GM18505 (cell line): ENCODE results near the gene B3GALNT2.
"Not testable (repeated sequence)": the region's sequence is repeated elsewhere in the genome, so short reads cannot be mapped to it uniquely, and the experiment has no call there.

ENCODE experiments used
- ATAC-seq: cut with Tn5 transposase; IDR thresholded peaks from one replicate; pipeline ENCODE4 v1.9.1; 2021; ENCODE audit not compliant: unreplicated experiment
- POLR2A ChIP-seq: IDR thresholded peaks from 4 replicates; pipeline ENCODE4 v1.6.1; 2011; ENCODE audit warnings: borderline replicate concordance; ENCODE audit not compliant: insufficient read depth, insufficient read length; ENCODE audit errors: extremely low read depth

The B3GALNT2 gene

DNA sequence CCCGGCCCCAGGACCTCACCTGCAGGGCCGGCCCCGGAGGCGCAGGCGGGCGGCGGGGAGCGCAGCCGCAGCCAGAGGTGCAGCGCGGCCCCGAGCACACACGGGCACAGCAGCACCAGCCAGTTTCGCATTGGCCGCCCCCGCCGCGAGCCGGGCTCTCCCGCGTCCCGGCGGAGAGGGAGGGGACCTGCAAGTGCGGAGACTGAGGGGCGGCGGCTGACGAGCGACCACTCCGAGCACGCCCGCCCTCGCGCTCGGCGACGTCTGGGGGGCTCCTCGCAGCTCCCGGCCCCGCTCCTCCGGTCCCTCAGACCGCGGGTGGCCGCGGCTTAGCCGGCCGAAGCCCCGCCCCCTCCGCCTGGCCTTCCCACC, at the start of gene B3GALNT2:
B3GALNT2 (minus strand) TSS at position 331 of the 372 bp plus-strand sequence; CDS start at position 131, 200 bp downstream.
- peak; percentile 49 for TF ChIP-seq POLR2A
- peak; percentile 44 for ATAC-seq

DNA sequence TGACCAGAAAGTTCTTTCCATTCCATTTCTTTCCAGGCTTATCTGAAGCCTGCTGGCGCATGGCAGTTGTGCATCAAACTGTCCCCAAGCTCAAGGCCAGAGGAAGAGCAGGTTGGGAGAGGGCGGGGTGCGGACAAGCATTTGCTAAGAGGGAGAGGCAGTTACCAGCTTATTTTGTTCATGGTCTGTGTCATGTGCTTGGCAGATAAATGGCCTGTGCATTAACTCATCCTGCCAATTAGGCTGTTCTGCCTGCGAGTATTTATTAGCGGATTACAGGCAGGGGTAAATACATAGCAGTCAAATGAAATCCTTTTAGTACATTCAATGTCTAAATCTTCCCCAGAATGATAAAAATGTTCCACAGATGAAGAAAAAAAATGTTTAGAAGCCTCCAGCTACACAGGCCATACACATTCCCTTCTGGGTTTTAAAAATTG, 48.9 kb upstream of the B3GALNT2 start:
- no peak for TF ChIP-seq POLR2A

DNA sequence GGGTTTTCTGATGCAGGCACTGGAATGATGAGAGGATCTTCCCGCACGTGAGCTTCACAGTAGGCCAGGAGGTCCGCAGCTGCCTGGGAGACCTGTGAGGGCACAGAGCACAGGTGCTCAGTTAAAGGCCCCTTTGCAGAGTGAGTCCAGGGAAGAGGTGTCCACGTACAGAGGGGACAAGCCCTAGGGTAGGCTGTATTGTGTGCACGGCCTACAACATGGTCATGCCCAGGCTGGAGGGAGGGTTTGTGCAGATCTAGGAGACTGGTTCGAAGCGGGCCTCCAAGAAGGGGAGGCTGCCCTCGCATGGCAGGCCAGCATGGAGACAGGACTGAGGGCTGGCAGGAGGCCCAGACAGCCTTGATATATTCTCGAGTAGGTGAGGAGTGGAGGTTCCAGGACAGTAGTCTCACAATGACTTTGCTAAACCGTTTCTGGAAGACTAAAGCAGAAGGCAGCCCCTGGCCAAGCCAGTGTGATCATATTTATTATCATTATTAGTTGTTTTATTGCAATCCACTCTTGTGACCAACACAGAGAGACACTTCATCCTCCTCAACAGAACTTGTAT, 48.0 kb upstream of the B3GALNT2 start:
- no peak for TF ChIP-seq POLR2A
- no peak for ATAC-seq

More for the DNA sequence above, 48.9 kb upstream of the B3GALNT2 start:
- ATAC-seq, result no peak

DNA sequence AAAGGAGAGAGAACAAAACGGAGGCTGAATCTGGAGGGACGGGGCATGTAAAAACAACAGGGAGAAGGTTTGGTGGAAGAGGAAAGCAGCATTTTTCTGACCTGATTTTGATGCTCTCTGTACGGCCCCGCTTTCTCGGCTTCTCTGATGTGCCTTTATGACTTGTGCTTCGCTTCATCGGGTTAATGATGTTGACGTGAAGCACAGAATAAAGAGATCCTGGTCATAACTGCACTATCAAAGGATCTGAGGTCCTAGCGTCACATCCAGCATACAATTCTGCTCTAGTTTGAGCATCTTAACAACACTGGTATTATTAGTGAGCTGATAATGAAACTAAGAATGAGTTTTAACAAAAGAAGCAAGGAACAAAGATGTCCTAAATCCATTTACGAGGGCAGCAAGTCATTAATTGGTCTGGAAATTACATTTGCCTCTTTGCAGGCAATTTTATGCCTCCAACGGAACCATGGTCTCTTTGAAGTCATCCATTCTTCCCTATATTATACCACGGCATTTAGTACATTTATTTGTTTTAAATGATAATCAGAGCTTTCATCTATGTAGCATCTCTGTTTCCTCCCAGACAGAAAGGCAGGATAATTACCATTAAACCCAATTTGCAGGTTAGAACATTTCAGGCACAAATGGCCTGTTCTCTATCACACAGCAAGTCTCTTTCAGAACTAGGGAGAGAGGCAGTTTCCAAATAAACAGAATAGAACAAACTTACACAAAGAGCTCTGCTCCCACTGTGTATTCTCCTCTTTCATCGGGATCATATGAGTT, 45.3 kb upstream of the B3GALNT2 start:
- no peak for TF ChIP-seq POLR2A
- no peak for ATAC-seq

DNA sequence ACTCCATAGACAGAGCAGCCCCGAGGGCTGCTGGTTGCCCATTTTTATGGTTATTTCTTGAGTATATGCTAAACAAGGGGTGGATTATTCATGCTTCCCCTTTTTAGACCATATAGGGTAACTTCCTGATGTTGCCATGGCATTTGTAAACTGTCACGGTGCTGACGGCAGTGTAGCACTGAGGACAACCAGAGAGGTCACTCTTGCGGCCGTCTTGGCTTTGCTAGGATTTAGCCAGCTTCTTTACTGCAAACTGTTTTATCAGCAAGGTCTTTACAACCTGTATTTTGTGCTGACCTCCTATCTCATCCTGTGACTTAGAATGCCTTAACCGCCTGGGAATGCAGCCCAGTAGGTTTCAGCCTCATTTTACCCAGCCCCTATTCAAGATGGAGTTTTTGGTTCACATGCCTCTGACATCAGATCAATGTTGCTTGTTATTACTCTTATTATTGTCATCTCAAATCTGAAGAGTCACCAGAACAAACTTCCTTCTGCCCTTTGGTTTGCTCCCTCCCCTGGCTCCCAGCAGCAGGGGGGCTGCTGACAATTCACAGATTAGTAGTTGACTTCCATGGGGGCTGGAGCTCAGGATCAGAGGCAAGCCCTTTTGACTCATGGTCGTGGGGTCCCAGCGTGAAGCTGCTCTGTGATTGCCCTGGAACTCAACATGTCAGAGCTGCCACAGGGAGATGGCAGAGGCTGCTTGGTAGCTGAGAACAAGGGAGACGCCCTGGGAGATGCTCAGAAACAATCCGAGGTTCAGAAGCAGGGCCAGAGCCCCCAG, 42.3 kb upstream of the B3GALNT2 start:
- not testable (repeated sequence) for ATAC-seq

DNA sequence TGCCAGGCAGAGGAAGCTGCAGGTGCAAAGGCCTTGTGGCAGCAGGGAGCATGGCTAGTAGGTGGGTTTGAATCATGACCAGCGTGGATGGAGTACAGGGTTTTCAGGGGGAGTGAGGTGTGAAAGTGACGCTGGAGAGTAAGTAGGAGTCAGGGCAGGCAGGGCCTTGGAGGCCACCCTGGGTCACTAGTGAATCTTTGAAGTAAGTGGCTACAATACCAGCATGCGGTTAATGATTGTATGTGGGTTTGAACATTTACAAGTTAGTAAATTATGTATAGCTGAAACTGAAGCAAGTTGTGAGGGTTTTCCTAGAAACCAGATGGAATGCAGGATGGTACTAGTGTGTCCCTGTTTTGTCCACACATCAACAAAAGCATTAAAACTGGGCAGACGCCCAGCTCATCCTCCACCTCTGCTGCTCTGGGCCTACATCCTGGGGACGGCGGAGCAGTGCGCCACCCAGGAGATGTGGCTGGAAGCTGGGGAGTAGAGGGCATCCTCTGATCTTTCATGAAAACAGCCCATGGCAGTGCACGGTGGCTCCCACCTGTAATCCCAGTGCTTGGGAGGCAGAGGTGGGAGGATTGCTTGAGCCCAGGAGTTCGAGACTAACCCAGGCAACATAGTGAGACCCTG, 41.2 kb upstream of the B3GALNT2 start:
- no peak for TF ChIP-seq POLR2A
- no peak for ATAC-seq

DNA sequence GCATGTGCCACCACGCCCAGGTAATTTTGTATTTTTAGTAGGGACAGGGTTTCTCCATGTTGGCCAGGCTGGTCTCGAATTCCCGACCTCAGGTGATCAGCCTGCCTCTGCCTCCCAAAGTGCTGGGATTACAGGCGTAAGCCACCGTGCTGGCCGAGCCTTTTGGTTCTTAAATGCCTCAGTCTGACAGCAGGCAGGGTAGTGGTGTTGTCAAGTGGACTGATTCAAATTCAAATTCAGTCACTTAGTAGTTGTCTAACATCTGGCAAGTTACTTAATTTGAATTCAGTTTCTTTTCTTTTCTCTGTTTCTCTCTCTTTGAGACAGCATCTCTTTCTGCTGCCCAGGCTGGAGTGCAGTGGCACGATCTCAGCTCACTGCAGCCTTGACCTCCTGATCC, 38.6 kb upstream of the B3GALNT2 start:
- not testable (repeated sequence) for ATAC-seq

DNA sequence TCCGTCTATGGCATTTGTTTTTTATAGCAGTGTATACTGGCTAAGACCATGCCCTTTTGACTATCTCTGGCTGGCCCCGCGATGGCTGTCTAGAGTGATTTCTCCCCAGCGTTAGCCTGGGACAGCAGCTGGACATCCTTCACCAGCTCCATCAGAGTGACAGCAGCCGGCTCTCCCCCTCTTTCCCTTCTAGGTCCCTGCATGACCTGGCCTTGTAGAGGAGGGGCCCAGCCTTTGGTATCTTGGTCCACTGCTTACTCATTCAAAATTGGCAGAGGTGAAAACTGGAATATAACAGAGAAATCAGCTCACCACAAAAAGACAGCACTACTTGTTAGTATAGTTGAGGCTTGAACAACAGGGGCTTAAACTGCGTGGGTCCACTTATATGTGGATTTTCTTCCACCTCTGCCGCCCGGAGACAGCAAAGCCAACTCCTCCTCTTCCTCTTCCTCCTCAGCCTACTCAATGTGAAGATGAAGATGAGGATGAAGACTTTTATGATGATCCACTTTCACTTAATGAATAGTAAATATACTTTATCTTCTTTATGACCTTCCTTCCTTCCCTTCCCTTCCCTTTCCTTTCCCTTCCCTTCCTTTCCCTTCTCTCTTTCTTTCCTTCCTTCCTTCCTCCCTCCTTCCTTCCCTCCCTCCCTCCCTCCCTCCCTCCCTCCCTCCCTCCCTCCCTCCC, 29.4 kb upstream of the B3GALNT2 start:
- TF ChIP-seq POLR2A, result no peak
- ATAC-seq, result no peak

DNA sequence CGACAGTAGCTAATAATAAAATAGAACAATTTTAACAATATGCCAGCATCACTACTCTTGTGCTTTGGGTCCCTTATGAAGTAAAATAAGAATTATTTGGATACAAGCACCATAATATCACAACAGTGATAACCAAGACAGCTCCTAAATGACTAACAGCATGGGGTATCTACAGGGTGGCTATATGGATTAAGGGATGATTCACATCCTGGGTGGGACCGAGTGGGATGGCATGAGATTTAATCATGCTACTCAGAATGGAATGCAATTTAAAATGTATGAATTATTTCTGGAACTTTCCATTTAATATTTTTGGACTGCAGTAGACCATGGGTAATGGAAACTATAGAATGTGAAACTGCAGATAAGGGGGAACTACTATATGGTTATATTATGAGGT, 28.1 kb upstream of the B3GALNT2 start:
- TF ChIP-seq POLR2A, result no peak
- no peak for ATAC-seq

DNA sequence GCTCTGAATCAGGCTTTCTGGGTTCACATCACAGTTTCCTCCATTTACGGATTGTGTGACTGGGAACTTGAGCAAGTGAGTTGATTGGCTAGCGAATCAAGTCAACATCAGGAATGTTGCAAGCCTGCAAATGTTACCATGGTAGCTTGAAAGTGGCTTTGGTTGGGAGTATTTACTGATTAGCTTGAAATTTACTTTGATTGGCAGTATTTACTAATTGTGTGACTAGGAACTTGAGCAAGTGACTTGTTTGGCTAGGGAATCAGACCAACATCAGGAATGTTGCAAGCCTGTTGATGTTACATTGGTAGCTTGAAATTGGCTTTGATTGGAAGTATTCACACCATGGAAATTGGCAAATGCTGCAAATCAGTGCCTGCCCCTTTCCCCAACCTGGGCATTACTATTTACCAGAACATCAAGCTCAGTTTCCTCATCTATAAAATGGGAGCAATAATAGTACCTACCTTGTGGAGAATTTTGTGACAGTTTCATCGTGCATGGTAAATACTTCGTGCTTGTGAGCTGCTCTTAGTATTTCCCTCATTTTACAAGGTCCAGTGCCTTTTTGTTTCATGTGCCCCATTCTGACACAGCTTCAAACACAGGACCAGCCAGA, 23.1 kb upstream of the B3GALNT2 start:
- TF ChIP-seq POLR2A, result no peak
- ATAC-seq, result no peak

DNA sequence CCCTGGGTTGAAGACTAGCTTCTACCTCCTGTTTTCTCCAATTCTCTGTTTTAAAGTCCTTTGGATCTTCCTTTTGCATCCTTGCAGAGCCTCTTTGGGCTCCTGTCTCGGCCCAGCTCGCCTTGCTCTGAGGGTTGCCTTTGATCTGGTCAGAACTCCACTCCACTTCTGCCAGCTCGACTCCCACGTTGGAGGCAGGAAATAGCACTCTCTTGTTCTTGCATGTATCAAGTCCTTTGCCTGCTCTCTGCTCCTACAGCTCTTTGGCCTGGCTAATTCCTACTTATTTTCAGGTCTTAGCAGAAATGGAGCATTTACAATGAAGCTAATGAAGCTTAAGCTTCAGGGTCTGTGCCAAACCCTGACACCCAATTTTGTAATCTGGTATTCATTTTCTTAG, 21.1 kb upstream of the B3GALNT2 start:
- ATAC-seq, result no peak
- no peak for TF ChIP-seq POLR2A

DNA sequence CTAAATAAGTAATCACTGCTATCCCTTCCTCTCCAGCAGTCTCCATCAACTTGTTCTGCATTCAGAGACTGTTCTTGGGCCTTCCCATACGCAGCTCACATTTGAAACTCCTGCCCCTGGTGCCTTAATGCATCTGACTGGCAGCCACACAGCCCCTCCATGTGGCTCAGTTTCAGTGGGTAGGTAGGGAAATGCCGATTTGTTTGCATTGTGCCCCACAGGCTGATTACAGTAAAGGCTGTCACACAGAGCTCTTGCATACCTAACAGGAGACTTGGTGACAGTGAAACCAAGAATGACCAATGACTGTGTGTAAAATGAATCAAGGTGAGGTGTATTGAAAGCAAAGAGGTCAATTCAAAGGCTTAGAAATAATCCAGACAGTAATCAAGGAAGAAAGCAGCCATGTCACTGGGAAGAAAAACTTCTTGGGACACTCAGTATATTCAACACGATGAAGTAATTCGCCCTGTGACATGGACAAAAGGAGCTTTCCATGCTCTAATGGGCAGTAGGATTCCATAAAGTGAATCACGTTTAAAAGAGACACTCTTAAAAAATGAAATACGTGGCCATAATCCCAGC, 12.7 kb upstream of the B3GALNT2 start:
- no peak for ATAC-seq
- no peak for TF ChIP-seq POLR2A

DNA sequence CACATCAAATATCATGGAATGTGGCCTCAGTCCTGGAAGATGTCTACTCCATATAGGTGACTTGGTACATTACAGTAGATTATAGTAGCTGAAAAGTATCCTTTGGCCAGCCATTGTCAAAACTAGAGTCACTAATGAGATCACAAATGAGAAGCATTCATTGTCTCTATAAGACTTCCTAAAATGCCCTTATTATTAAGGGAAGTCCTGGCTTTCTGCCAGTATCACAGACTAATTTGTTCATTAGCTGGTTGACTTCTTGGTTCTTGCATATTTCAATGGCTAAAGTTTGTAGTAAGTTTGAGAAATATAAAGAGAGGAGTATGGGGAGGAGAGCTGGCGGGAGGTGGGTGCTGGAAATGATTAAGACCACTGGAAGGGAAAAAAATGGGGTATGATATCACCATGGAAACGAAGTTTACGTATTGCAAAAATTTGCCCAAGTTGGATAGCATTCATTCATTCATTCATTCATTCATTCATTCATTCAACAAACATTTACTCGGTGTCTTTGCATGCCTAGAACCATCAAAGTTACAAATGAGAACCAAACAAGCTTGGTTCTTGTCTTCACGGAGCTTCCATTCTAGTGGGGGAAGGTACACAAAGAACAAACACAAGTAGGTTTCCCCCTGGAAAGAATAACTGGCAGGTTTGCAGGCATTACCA, 11.7 kb upstream of the B3GALNT2 start:
- ATAC-seq, result no peak
- TF ChIP-seq POLR2A, result no peak
